Osteoblast (primary cell): ENCODE results near the gene PAK5. TPM values are rescaled to one million over a fixed set of nuclear protein-coding genes. Genes with fewer than 3 reads are reported as not detected.

Source experiments
- DNase-seq: peaks from one replicate; pipeline ENCODE4 v3.0.0; 2011; ENCODE audit warnings: low spot score, mixed read lengths; ENCODE audit not compliant: insufficient read length; ENCODE audit errors: missing footprints
- H2AFZ ChIP-seq: 2 replicates; pipeline ENCODE4 v1.6.0; 2011; ENCODE audit warnings: mild to moderate bottlenecking, low read length
- H3K27ac ChIP-seq: 2 replicates; pipeline ENCODE4 v1.5.1; 2011; ENCODE audit warnings: mild to moderate bottlenecking, low read depth, low read length, moderate library complexity
- H3K27me3 ChIP-seq: 2 replicates; pipeline ENCODE4 v1.6.0; 2012; ENCODE audit warnings: mild to moderate bottlenecking, control low read depth, inconsistent platforms, low read length, moderate library complexity; ENCODE audit not compliant: insufficient read depth
- H3K36me3 ChIP-seq: 2 replicates; pipeline ENCODE4 v1.5.1; 2011; ENCODE audit warnings: mild to moderate bottlenecking, low read length, control low read depth, moderate library complexity; ENCODE audit not compliant: insufficient read depth
- H3K4me1 ChIP-seq: 2 replicates; pipeline ENCODE4 v1.5.1; 2011; ENCODE audit warnings: mild to moderate bottlenecking, low read length, control low read depth, moderate library complexity; ENCODE audit not compliant: insufficient read depth
- H3K4me2 ChIP-seq: 2 replicates; pipeline ENCODE4 v1.6.0; 2011; ENCODE audit warnings: mild to moderate bottlenecking, low read length; ENCODE audit not compliant: insufficient read depth
- H3K4me3 ChIP-seq: fragments of 200-600 bp; sonication (generic); 3 replicates; pipeline ENCODE4 v1.5.1; 2012; ENCODE audit warnings: mild to moderate bottlenecking, low read length, inconsistent platforms; ENCODE audit not compliant: insufficient read depth
- H3K79me2 ChIP-seq: 2 replicates; pipeline ENCODE4 v1.6.0; 2012; ENCODE audit warnings: mild to moderate bottlenecking, low read length, control low read depth, inconsistent platforms; ENCODE audit not compliant: insufficient read depth
- H3K9me3 ChIP-seq: 2 replicates; pipeline ENCODE4 v1.5.1; 2011; ENCODE audit warnings: low read depth, low read length, control low read depth
- H4K20me1 ChIP-seq: 2 replicates; pipeline ENCODE4 v1.6.0; 2012; ENCODE audit warnings: mild to moderate bottlenecking, low read length, control low read depth; ENCODE audit not compliant: insufficient read depth
- total RNA-seq: library from RNA; depleted of rRNA; stranded (reverse); fragments of >200 nt; gene quantifications from 2 replicates; pipeline ENCODE4 v1.2.3, GENCODE V29; 2012
- TF ChIP-seq, protein P1 (sequence below): IDR thresholded peaks from 2 replicates; pipeline ENCODE4 v1.5.1; 2011; ENCODE audit warnings: mild to moderate bottlenecking, low read depth, low read length, moderate library complexity; ENCODE audit errors: extremely low read depth

PAK5 gene
- total RNA-seq, 1 donor = not detected

DNA sequence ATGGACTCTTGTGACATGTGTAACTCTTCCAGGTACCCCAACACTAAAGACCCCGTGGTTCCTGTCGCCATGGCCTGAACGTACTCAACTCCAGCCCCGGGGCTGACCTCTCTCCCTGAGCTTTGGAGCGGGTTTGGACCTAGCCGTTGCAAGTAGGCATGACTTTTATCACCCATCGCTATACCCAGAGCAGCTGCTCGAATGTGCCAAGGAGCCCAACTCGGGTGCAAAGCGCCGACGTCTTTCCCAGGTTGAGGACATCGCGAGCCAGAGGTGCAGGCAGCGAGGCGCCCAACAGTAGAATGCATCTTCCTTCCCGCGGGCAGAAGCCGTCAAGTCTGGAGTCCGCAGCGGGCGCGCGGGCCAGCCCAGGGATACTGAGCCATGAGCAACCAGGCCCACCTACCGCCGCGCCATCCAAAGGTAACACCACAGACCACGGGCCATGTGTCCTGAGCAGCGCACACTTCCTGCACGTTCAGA lies 330.1 kb downstream of the PAK5 start:
- Histone ChIP-seq H3K79me2 (no peaks in the 10 kb centered on the region), H3K4me2 (no peak overlapping the region), H3K9me3 (no peaks in the 10 kb centered on the region), H3K4me3 (no peak overlapping the region), H4K20me1 (no peaks in the 10 kb centered on the region), H3K4me1 (peaks cover 5% of the 10 kb centered on the region), H3K27me3 (peaks cover 63% of the 10 kb centered on the region), H3K27ac (no peak overlapping the region), H2AFZ (no peak overlapping the region), H3K36me3 (no peaks in the 10 kb centered on the region)
- no peak for DNase-seq
- TF ChIP-seq, protein P1, sequence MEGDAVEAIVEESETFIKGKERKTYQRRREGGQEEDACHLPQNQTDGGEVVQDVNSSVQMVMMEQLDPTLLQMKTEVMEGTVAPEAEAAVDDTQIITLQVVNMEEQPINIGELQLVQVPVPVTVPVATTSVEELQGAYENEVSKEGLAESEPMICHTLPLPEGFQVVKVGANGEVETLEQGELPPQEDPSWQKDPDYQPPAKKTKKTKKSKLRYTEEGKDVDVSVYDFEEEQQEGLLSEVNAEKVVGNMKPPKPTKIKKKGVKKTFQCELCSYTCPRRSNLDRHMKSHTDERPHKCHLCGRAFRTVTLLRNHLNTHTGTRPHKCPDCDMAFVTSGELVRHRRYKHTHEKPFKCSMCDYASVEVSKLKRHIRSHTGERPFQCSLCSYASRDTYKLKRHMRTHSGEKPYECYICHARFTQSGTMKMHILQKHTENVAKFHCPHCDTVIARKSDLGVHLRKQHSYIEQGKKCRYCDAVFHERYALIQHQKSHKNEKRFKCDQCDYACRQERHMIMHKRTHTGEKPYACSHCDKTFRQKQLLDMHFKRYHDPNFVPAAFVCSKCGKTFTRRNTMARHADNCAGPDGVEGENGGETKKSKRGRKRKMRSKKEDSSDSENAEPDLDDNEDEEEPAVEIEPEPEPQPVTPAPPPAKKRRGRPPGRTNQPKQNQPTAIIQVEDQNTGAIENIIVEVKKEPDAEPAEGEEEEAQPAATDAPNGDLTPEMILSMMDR = no peak

DNA sequence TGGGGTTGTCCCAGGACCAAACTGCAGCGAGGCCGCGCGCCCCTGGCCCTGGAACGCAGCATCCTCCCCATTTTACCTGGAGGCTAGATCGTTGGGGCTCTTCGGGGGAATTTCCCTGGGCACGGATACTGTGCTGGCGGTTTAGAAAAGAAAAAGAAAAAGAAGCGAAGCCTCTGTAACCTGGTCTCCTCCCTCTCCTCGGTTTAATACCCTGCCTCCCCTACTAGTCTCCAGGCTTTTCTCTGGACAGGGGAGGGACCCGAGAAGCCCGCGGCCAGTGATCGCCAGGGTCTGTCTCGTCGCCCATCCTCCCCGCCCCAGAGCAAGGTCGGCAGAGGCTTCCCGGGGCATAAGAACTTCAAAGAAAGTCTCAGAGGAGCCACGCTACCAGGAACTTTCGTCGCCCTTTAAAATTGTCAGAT lies 330.6 kb downstream of the PAK5 start:
- Histone ChIP-seq H4K20me1 (no peaks in the 10 kb centered on the region), H2AFZ (no peak overlapping the region), H3K4me2 (peak overlapping the region; percentile 8), H3K4me1 (peaks cover 10% of the 10 kb centered on the region), H3K27me3 (peaks cover 58% of the 10 kb centered on the region), H3K27ac (no peak overlapping the region), H3K36me3 (no peaks in the 10 kb centered on the region), H3K4me3 (peak overlapping the region; percentile 3), H3K79me2 (no peaks in the 10 kb centered on the region), H3K9me3 (no peaks in the 10 kb centered on the region)
- DNase-seq = no peak
- TF ChIP-seq, protein P1 = no peak

DNA sequence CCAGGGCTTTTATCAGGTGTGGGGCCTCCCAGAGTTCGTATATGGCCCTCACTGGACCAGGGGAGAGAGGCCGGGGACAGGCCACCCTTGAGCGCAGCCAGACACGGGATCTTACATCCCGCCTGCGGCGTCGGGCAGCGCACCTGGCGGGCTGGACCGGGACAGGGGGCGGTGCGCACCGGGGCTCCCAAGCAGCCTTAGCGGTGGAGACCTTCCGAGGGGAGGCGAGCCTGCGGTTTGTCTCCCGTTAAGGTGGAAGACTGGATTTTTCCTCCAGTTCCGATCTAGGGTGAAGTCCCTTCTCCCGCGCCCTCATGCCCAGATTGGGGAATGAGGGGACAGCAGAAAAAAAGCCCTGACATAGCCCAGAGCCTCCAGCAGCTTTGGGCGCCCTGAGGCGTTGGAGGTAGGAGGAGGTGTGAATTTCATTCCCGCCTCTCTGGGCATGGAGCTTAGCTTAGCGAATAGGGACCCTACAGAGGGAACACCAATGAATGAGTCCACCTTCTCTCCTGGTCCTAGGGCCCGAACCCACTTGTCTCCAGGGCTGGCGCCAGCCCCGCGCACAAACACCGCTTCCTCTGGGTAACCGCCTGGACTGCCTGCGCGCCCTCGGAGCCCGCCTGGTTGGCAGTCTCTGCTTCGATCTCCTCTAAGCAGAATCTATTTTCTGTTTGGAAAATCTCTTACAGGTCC lies 331.2 kb downstream of the PAK5 start:
- H3K9me3 ChIP-seq = no peaks in the 10 kb centered on the region
- H3K36me3 ChIP-seq = no peaks in the 10 kb centered on the region
- no peak overlapping the region for H3K27ac ChIP-seq
- H3K79me2 ChIP-seq = no peaks in the 10 kb centered on the region
- TF ChIP-seq, protein P1 = no peak
- peaks cover 55% of the 10 kb centered on the region for H3K27me3 ChIP-seq
- H2AFZ ChIP-seq = no peak overlapping the region
- H3K4me2 ChIP-seq = peak overlapping the region; percentile 8
- H3K4me1 ChIP-seq = peaks cover 10% of the 10 kb centered on the region
- peak; percentile 73 for DNase-seq
- no peaks in the 10 kb centered on the region for H4K20me1 ChIP-seq
- H3K4me3 ChIP-seq = peak overlapping the region; percentile 3

DNA sequence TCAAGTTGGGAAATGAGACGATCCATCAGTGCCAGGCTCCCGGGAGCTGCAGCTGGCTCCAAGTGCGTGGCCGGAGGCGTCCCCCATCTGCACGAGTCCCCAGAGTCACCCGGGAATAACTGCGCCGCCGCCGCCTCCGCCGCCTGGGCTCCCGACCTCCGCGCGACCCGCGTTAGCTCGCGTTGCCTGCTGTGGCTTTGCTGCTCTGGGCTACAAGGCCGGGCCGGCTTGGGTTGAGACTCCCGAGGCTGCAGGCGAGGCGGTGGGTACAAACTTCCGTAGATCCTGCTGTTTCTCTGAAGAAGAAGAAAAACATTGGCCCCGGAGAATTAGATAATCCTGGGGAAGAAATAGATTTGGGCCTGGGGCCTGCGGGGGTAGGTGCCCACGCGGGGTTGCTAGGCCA lies 331.9 kb downstream of the PAK5 start:
- DNase-seq = peak; percentile 58
- H3K4me3 ChIP-seq = peak overlapping the region; percentile 57
- H3K27me3 ChIP-seq = peaks cover 55% of the 10 kb centered on the region
- TF ChIP-seq, protein P1 = no peak
- peak overlapping the region; percentile 60 for H3K4me2 ChIP-seq
- H4K20me1 ChIP-seq = no peaks in the 10 kb centered on the region
- peaks cover 10% of the 10 kb centered on the region for H3K4me1 ChIP-seq
- H3K27ac ChIP-seq = no peak overlapping the region
- H3K9me3 ChIP-seq = no peaks in the 10 kb centered on the region
- no peaks in the 10 kb centered on the region for H3K36me3 ChIP-seq
- no peaks in the 10 kb centered on the region for H3K79me2 ChIP-seq
- peak overlapping the region; percentile 63 for H2AFZ ChIP-seq
